Neural cell (in vitro differentiated cells): ENCODE results near the gene NAALAD2.
"Not testable (repeated sequence)": the region's sequence is repeated elsewhere in the genome, so short reads cannot be mapped to it uniquely, and the experiment has no call there.

Experiments
- CTCF ChIP-seq: fragments of 450-650 bp; IDR thresholded peaks from 2 replicates; pipeline ENCODE4 v1.5.1; 2014; ENCODE audit warnings: antibody characterized with exemption, mild to moderate bottlenecking, moderate library complexity; ENCODE audit not compliant: poor library complexity, severe bottlenecking
- EZH2 ChIP-seq: fragments of 200-600, 300-800 bp; shearing (Covaris generic), sonication (generic); IDR thresholded peaks from 2 replicates; pipeline ENCODE4 v1.6.1; 2014; ENCODE audit warnings: antibody characterized with exemption, low read length, borderline replicate concordance, mild to moderate bottlenecking; ENCODE audit not compliant: insufficient read depth, poor library complexity, severe bottlenecking
- MXI1 ChIP-seq: fragments of 450-650 bp; conservative IDR thresholded peaks from 2 replicates; pipeline ENCODE4 v1.6.1; 2014; ENCODE audit warnings: antibody characterized with exemption, mild to moderate bottlenecking; ENCODE audit not compliant: poor library complexity, severe bottlenecking
- RAD21 ChIP-seq: fragments of 450-650 bp; conservative IDR thresholded peaks from 2 replicates; pipeline ENCODE4 v1.6.1; 2014; ENCODE audit warnings: antibody characterized with exemption, mild to moderate bottlenecking, moderate library complexity
- REST ChIP-seq: IDR thresholded peaks from 2 replicates; pipeline ENCODE4 v1.6.1; 2012; ENCODE audit warnings: borderline replicate concordance
- TAF1 ChIP-seq: IDR thresholded peaks from 2 replicates; pipeline ENCODE4 v1.6.1; 2012; ENCODE audit warnings: low read depth

GRCh38 chr11:90167704-90168103 lies 33.2 kb downstream of the NAALAD2 start:
- TF ChIP-seq CTCF, RAD21, EZH2, MXI1, TAF1, REST: not testable (repeated sequence)
